ENCODE results near the gene HOXA6.

HOXA6 gene

DNA sequence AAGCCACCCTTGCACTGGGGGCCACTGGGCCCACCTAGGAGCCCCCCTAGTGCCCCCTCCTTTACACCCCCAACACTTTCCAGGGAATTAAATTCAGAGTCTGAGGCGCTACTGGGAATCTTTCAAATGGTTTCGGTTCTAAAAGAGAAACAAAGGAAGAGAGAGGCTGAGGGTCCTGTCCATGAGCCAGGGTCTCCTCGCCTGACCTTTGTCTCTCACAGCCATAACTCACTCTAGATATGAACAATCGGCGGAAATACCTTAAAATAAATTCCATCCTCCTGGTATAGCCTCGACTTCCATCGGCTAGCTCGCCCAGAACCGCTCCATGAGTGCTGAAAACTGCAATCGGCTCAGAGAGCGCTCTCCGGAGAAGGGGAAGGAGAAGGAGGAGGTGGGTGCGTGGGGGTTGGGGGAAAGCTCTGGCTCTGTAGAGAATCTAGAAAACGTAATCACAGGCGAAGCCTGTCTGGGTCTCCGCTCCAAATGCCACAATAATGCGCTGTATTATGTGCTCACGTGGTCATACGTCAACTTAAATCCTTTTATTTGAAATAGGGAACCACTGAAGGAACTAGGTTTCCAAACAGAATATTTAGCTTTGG, 29.6 kb downstream of the HOXA6 start:
- DNase-seq, result no peak

DNA sequence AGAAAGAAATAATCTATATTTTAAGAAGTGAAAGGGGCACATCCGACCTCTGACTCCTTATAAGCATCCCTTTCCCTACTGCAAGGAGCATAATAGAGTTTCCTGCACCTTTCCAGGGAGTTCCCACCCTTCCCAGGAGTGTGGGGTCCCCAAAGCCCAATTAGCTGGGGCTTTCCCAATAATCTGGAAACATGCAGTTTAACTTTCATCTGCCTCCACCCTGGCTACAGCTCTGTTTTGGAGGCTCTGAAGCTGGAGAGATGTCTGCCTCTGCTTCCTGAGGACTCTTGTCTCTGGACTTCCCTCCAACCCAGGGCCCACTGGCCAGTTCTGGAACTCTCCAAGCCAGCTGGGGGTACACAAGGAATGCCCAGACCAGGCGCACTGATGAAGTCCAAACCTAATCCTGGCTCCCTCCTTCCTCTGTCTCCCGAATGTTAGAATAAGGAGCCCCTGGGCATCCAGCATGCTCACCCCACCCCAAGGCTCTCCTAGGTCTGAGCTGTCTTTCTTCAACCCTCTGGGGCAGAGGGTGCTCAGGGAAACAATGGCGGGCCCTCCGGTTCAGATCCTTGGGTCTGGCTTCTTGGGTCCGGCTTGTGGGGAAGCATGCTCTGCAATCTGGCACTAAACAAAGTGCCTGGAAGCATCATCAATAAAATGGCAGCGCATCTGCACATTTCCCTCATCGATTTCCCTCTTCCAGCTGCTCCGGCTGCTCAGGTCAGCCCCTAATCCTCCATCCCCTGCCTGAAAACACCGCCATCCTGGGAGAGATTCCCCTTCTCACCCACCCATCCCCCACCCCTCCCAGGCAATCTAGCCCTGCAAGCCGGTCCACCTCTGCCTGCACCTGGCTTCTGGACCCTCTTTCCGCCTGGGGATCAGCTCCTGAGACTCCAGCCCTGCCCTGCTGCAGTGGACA, 30.4 kb downstream of the HOXA6 start:
- DNase-seq, result no peak

GRCh38 chr7:27116031-27116961, 31.3 kb downstream of the HOXA6 start:
- DNase-seq, result no peak

DNA sequence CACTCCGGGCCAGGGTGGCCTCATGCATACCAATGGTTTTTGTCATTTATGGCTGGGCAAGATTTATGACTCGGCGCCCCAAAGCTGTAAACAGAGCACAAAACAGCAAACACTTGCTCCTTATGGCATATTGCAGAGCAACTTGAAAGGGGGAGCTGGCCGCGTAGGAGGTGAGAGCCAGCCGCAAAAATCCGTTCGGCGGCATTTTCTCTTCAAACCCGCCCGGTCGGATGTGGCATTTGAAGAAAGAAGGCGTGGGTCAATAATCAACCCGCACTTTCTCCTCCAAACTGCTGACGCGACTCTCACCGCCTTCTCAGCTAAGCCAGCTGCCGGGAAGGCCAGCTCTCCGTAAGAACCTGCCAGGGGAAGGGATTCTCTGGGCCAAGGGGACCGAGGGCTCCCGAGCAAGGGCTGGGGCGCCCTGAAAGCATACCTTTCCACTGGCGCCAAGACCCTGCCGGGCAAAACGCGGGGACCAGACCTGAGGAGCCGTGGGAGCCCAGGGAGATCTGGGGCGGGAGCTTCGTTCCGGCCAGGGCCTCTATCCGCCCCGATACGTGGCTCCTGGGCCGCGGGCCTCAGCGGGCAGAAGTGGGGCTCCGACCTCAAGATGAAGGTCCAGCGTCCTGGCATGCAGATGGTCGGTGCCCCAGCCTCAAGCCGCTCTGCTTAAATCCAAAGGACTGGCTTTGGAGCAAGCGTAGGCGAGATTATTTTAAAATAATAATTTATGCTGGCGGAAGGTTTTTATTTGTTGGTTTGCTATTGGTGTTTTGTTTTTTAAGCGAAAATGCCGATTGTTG, 32.1 kb downstream of the HOXA6 start:
- no peak for DNase-seq

DNA sequence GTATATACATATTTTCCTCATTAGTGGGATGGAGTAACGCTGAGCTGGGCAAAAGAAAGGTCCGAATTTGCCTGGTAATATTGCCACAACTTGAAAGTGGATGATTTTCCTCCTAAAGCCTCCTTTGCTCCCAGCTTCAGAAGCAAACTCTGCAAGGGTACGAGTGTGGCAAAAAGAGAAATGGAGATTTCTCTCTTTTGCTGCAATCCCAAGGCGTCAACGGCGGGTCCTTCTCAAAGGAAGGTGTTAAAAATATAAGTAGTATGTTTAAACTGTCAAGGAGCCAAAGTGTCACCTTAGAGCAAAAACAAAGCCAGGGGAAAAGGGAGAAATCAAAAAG, 32.7 kb downstream of the HOXA6 start:
- no peak for DNase-seq

DNA sequence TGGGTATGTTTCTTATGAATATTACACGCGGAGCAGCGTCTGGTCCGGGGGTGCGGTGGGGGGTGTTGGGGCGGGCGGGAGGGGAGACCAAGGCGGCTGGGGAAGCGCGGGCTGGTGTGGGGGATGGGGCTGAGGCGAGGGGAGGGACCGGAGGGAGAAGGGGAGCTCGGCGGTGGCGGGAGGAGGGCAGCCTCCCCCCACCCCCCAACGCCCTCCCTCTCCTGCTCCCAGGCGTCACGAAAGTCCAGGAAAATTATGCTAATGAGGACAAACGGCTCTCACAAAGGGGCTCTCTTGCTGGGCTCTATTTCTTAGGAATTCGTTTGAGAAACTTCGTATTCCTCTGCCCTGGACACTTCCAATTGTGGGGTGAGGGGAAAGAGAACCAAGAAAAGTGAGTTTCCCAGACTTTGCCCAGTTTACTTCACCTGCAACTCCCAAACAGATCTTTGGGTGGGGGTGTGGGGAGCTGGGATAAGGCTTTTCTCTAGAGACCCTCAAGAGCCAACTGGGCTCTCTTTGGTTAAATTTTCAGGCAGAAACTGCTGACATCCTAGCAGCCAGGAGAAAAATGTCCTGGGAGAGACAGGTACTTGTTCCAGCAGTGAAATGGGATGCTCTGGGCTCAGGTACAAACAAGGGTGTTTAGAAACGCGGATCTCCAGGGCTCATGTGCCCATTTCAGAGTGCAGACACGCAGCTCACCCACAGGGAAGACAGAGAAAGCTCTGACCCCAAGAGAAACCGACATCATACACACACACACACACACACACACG, 33.4 kb downstream of the HOXA6 start:
- DNase-seq, result no peak

DNA sequence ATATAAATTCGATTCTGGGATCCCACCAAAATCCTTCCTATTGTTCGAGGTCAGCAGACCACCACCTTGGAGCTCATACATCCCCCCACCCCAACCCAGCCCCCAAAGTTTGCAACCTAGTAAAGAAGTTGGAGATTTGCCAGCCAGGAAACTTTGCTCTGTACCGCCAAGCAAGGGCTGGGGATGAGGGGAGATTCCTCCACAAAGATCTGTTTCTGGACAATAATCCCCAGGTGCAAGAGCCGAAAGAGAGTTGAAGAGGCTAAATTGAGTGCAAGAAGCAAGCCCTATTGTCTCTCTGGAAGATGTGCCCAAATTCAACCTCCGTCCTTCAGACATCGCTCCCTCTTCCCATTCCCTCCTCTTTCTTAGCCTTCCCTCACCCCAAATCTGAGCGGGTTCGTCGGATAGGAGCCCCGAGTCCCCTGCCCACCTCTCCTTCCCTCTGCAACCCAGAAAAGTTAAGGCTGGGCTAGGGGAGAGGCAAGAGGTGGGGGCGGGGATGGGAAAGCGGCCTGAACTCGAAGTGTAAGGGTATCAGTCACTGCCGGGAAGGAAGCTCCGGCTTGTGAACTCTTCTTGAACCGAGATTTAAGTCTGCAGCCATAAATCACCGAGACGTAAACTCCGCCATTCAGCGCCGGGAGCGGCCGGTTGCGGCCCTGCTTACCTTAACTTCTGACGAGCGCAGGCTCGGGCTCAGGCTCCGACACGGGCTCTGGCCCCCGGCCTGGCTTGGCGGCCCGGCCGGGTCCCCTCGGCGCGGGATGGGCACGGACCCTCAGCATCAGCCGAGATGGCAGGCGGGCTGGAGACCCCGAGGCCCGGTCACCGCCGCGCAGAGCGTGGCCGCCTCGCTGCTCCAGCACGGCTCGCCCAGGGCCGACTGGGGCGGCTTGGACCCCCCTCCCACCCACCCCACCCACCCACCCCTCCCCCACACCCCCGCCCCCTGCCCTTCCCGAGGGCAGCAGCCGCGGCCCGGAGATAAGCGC, 34.3 kb downstream of the HOXA6 start:
- no peak for DNase-seq

- no peak for DNase-seq
These were observed 35.2 kb downstream of the HOXA6 start for GRCh38 chr7:27112361-27112760.

DNA sequence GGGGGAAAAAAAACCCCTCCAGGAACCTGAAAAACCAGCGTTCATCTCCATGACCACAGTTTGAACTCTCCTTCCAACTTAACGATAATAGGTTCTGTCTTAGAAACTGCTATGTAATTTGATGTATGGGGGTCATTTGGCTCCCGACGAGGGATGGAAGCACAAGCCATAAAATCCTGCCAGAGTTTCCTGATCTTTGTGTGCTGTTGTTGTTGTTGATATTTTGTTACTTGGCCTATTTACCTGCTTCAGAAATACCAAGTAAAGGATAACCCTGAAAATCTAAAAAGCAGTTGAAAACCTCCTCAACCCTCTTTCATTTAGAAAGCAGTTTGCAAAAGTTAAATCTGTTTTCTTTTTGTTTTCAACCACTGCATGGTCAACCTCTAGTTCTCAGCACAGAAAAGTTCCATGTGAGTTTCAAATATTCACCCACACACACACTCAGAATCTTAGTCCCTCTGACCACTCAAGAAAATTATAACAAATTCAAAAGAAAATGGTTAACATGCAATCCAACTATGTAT, 35.8 kb downstream of the HOXA6 start:
- no peak for DNase-seq

- no peak for DNase-seq
These were observed 36.4 kb downstream of the HOXA6 start for GRCh38 chr7:27111042-27111750.

- no peak for DNase-seq
These were observed 37.2 kb downstream of the HOXA6 start for GRCh38 chr7:27110186-27111031.

DNA sequence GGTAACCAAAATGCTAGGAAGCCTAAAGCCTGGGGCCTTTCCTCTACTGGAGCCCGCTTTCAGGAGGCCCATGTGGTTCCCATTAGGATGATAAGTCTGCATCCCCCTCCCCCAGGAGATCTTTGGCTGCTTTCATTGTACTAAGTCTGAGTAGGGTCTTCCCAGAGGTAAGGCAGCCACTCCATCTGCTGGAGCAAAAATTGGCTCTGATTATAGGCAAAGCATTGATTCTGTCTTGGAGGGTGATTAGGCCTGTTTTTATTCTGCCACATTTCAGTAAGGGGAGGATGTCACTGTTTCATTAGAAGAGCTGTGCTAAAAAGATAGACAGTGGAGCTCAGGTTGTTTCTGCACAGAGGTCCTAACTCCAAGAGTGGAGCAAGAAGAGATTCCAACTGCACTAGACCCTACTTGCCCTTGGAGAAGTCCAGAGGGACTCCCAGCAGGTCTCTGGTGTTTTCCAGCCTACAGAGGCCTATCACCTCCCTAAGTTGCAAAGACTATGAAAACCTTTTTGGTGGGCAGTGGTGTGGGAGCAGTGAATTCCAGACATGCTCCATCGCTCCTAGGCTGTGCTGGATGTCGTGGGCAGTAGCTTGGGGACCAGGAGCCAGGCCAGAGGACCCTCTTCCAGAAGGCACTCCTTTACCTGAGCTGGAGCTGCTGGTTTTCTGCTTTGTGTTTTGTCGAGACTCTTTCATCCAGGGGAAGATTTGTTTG, 37.9 kb downstream of the HOXA6 start:
- no peak for DNase-seq

- DNase-seq, result no peak
These were observed 39.0 kb downstream of the HOXA6 start for GRCh38 chr7:27108390-27109127.

DNA sequence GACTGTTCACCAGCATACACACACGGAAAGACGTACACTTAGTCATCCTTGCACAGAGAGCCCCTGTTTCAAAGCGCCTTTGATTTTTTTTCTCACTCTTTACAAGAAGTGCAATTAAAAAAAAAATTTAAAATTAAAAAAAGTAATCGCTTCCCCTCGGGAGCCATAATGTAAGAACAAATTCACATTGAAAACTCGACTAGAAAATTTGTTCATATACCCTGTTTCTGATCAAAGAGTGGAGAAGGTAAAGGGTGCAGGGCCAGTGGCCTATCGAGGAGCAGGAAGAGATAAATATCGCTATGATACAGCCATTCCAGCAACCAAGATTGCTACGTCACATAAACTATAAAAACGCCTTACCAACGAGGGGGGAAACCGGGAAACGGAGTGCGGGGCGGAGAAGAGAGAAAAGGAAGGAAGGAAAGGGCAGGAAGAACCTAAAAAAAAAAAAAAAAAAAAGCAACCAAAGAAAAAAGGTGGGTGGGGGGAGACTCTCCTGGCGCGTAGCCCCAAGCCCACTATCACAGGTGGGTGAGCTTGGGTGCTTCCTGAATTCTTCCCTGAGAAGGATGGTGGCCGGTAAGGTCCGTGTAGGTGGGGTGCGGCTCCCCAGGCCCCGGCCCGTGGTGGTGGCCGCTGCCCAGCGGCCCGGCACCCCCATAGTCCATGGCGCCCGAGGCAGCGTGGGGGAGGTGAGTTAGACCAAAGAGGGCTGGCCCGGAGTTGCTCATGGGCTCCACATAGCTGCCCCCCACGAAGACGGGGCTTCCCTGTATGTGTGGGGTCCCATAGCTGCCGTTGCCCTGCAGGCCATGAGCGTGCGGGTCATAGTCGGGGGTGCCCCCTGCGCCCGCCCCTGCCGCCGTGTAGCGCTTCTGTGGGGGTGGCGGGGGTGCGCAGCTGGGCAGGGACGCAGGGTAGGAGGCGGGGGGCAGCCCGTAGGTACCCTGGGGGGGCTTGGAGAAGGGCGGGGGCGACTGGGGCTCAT, 39.9 kb downstream of the HOXA6 start:
- DNase-seq, result no peak

- DNase-seq, result no peak
These were observed 40.7 kb downstream of the HOXA6 start for GRCh38 chr7:27106901-27107240.
